Mesenteric fat pad (tissue), 1 donor: ENCODE measurements around the gene BCKDK. TPM values are rescaled to one million over a fixed set of nuclear protein-coding genes. Genes with fewer than 3 reads are reported as not detected.
"Not testable (repeated sequence)": the region's sequence is repeated elsewhere in the genome, so short reads cannot be mapped to it uniquely, and the experiment has no call there.

Experiments
- DNase-seq: peaks from one replicate; pipeline ENCODE4 v3.0.0-alpha.2; 2020; ENCODE audit warnings: low spot score
- total RNA-seq: library from RNA; stranded (reverse); fragmentation: NEBNext Ultra II Directional; extraction: Animal tissue kit (Norgen Biotek cat#: 25700); gene quantifications from one replicate; pipeline ENCODE4 v1.2.1, GENCODE V29; 2021
- donor health status: DM: yes; HTN: yes; CAD: no.

Gene BCKDK
- total RNA-seq, 1 donor from 2014 or later, result 42.2 TPM

DNA sequence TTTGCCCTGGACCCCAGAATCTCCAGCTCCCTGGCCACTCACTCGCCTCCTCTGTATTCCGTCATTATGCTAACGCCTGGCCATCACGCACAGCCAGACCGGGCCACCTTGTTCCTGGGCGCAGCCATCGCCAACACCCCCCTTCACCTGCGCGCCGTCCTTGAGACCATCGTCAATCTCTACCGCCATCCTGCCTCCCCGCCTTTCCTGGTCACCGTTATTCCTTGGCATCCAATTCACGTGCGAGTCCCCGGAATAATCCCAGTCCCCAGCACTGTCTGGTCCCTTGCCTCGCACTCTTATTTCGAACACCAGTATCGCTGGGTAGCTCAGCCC lies 14.1 kb upstream of the BCKDK start:
- no peak for DNase-seq

- DNase-seq, result peak; percentile 97
These were observed 13.6 kb upstream of the BCKDK start, which contains the start of gene VKORC1 for GRCh38 chr16:31094424-31095120. Gene VKORC1, minus strand, starts transcription at chr16:31094797. Its CDS starts 68 bp downstream, at chr16:31094729.

GRCh38 chr16:31099860-31100638 lies 8.1 kb upstream of the BCKDK start:
- DNase-seq, result no peak

DNA sequence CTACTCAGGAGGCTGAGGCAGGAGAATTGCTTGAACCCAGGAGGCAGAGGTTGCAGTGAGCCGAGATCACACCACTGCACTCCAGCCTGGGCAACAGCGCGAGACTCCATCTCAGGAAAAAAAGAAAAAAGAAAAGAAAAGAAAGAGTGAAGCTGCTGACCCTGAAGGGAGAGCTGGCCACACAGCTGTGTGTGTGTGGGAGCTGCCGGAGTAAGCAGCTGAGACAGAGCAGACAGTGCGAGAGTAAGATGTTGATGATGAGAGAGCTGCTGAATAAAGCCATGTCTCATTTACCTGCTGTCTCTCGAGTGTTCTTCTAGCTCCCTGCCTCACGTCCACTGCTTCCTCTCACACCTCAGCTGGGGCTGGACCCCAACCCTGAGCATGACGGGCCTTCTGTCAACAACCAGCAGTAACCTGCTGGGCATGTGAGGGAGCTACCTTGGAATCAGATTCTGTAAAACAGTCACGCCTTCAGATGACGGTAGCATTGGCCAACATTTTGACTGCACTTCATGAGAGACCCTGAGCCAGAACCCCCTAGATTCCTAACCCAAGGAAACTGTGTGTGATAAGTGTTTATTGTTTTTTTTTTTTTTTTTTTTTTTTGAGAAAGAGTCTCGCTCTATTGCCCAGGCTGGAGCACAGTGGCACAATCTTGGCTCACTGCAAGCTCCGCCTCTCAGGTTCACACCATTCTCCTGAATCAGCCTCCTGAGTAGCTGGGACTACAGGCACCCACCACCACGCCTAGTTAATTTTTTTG lies 7.1 kb upstream of the BCKDK start:
- not testable (repeated sequence) for DNase-seq

DNA sequence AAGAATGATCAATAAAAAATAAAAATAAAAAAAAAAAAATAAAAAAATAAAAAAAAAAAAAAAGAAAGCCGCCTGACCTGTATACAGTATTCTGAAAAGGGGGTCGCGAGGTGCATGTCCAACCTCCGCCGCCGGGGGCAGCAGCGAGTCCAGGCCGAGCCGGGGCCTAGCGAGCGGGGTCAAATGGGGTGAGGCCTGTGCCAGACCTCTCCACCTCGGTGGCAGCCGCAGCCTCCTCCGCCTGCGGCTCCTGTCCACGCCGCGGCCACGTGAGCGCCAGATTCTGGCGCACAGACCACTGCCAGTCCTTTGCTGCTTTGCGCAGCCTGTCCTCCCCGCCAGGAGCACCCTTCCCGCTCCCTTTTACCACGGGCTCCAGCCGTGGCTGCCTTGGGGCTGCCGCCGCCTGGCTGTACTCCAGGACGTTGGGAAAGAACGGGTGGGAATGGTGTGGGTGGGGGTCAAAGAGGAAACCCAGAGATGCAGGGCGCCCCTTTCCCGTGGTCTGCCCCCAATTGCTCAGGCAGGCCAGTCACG lies 2.4 kb upstream of the BCKDK start:
- peak; percentile 94 for DNase-seq

GRCh38 chr16:31106509-31107464 lies 1.4 kb upstream of the BCKDK start:
- no peak for DNase-seq

- DNase-seq, result no peak
These were observed 720 bp upstream of the BCKDK start for GRCh38 chr16:31107465-31107867.

GRCh38 chr16:31108794-31109558 lies 790 bp downstream of the BCKDK start:
- no peak for DNase-seq

GRCh38 chr16:31109622-31110021 lies 1.4 kb downstream of the BCKDK start:
- no peak for DNase-seq

GRCh38 chr16:31110106-31111034 lies 2.2 kb downstream of the BCKDK start:
- no peak for DNase-seq

- no peak for DNase-seq
These were observed 3.8 kb downstream of the BCKDK start for GRCh38 chr16:31111881-31112466.

GRCh38 chr16:31112711-31113110 lies 4.5 kb downstream of the BCKDK start:
- no peak for DNase-seq

GRCh38 chr16:31113121-31114120 lies 5.2 kb downstream of the BCKDK start:
- DNase-seq, result no peak

DNA sequence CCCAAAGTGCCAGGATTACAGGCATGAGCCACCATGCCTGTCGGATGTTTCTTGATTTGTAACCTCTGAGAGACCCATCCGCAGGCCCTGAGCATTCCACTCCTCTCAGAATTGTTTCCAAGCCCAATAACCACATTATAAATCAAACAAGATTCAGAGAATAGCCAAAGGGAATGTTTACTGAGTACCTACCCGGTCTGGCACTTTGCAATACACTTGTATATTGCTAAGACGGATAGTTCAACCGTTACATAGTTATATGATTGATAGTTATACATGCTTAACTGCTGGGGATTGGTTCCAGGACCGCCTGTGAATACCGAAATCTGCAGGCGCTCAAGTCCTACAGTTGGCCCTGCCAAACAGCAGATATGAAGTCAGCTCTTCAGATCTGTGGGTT lies 6.3 kb downstream of the BCKDK start:
- no peak for DNase-seq

GRCh38 chr16:31117384-31118222 lies 9.4 kb downstream of the BCKDK start, which contains the start of gene KAT8:
Gene KAT8, plus strand, starts transcription at chr16:31117664. Its CDS starts 18 bp downstream, at chr16:31117682.
- peak; percentile 100 for DNase-seq
